HG02623 (cell line): ENCODE measurements around the gene MICAL2.

Source experiments
- ATAC-seq: cut with Tn5 transposase; IDR thresholded peaks from one replicate; pipeline ENCODE4 v1.9.1; 2021; ENCODE audit warnings: moderate library complexity; ENCODE audit not compliant: unreplicated experiment

MICAL2 gene

GRCh38 chr11:12202661-12203310, 92.4 kb downstream of the MICAL2 start:
- ATAC-seq: no peak

- no peak for ATAC-seq
These were observed 94.1 kb downstream of the MICAL2 start for GRCh38 chr11:12204506-12204905.

GRCh38 chr11:12205330-12205729, 94.9 kb downstream of the MICAL2 start:
- no peak for ATAC-seq

GRCh38 chr11:12206529-12206928, 96.1 kb downstream of the MICAL2 start:
- no peak for ATAC-seq

GRCh38 chr11:12207384-12208150, 97.2 kb downstream of the MICAL2 start:
- no peak for ATAC-seq

- ATAC-seq: no peak
These were observed 98.7 kb downstream of the MICAL2 start for GRCh38 chr11:12209096-12209495.

GRCh38 chr11:12210200-12210599, 99.8 kb downstream of the MICAL2 start:
- ATAC-seq: no peak

GRCh38 chr11:12211331-12212065, 101.1 kb downstream of the MICAL2 start:
- ATAC-seq: no peak

- ATAC-seq: no peak
These were observed 101.9 kb downstream of the MICAL2 start for GRCh38 chr11:12212174-12212820.

GRCh38 chr11:12212821-12213185, 102.4 kb downstream of the MICAL2 start:
- no peak for ATAC-seq

GRCh38 chr11:12213883-12214282, 103.5 kb downstream of the MICAL2 start:
- no peak for ATAC-seq

- ATAC-seq: no peak
These were observed 104.4 kb downstream of the MICAL2 start for GRCh38 chr11:12214751-12215150.

- no peak for ATAC-seq
These were observed 104.8 kb downstream of the MICAL2 start for GRCh38 chr11:12215181-12215593.

GRCh38 chr11:12216041-12216451, 105.7 kb downstream of the MICAL2 start:
- ATAC-seq: no peak

GRCh38 chr11:12216671-12217374, 106.4 kb downstream of the MICAL2 start:
- no peak for ATAC-seq

- ATAC-seq: no peak
These were observed 107.5 kb downstream of the MICAL2 start for GRCh38 chr11:12217879-12218278.

- ATAC-seq: no peak
These were observed 108.5 kb downstream of the MICAL2 start for GRCh38 chr11:12218909-12219308.

- ATAC-seq: no peak
These were observed 109.4 kb downstream of the MICAL2 start for GRCh38 chr11:12219757-12220156.

GRCh38 chr11:12220305-12220704, 109.9 kb downstream of the MICAL2 start:
- ATAC-seq: no peak

GRCh38 chr11:12221051-12221535, 110.7 kb downstream of the MICAL2 start:
- ATAC-seq: no peak
